ENCODE measurements around the gene NETO1.

The NETO1 gene, protein sequence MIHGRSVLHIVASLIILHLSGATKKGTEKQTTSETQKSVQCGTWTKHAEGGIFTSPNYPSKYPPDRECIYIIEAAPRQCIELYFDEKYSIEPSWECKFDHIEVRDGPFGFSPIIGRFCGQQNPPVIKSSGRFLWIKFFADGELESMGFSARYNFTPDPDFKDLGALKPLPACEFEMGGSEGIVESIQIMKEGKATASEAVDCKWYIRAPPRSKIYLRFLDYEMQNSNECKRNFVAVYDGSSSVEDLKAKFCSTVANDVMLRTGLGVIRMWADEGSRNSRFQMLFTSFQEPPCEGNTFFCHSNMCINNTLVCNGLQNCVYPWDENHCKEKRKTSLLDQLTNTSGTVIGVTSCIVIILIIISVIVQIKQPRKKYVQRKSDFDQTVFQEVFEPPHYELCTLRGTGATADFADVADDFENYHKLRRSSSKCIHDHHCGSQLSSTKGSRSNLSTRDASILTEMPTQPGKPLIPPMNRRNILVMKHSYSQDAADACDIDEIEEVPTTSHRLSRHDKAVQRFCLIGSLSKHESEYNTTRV

DNA sequence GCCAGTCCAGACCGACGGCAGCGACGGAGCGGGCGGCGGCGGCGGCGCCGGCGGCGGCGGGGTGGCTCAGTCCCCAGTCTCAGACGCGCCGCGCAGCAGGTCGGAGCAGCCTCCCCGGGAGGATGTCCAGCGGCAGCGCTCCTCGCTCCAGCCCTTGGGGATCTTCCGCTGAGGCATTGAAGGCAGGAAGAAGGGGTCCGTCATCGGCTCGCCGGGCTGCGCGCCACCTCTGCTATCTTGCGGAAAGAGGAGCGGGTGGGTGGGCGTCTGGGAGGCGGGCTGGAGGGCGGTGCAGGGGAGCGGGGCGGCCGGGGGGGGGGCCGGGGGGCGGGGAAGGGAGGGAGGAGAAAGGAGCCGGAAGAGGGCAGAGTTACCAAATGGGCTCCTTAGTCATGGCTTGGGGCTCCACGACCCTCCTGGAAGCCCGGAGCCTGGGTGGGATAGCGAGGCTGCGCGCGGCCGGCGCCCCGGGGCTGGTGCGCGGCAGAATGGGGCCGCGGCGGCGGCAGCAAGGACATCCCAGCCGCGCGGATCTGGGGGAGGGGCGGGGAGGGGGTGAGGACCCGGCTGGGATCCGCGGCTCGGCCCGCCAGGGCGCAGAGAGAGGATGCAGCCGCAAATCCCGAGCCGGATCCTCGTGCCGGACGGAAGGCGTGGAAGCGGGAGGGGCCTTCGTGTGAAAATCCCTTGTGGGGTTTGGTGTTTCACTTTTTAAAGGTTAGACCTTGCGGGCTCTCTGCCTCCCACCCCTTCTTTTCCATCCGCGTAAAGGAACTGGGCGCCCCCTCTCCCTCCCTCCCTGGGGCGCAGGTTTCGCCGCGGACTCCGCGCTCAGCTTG lies at the start of gene NETO1:
Gene NETO1, minus strand, starts transcription at position 242 of the 839 bp plus-strand sequence. CDS start 696 bp downstream, outside the sequence.
- peak; percentile 44 to 51 for ATAC-seq (replicated peaks)

DNA sequence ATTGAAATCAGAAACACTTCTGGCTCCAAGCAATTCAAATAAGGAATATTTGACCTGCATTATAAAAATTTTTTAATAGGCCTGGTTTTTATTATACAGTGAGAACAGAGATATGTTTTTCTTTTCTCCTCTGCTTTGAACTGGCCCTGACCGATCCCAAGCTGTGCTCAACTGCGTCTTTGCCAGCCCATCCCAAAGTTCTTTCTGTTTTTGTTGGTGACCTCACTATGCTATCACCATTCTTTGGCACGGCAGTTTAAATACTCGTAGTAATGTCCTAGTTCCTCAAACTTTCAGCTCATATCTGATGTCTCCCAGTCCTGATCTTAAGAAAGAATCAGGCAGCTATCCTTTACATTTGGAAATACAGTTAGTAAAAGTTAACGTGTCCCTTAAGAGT lies 42.3 kb upstream of the NETO1 start:
- no peak overlapping the region for H3K4me3 Mint-ChIP-seq
- no peak overlapping the region for H3K27ac Mint-ChIP-seq
- no peaks in the 10 kb centered on the region for H3K27me3 Mint-ChIP-seq
- no peaks in the 10 kb centered on the region for H3K36me3 Mint-ChIP-seq
- DNase-seq (no peak), ATAC-seq (replicated peaks) (no peak)
- H3K4me1 Mint-ChIP-seq, result no peaks in the 10 kb centered on the region
- no peaks in the 10 kb centered on the region for H3K9me3 Mint-ChIP-seq

More for the DNA sequence above, at the start of gene NETO1:
- H3K27ac Mint-ChIP-seq, result peak within 1 kb of the TSS; percentile 95
- H3K9me3 Mint-ChIP-seq, result peaks cover 0 to 6% of the 10 kb centered on the region in 2 donors
- DNase-seq, result peak; percentile 46
- H3K4me3 Mint-ChIP-seq, result peak within 1 kb of the TSS; percentile 85 to 87
- H3K27me3 Mint-ChIP-seq, result peaks cover 12 to 22% of the 10 kb centered on the region in 2 donors
- peaks cover 23 to 30% of the 10 kb centered on the region in 2 donors for H3K36me3 Mint-ChIP-seq
- peaks cover 17 to 26% of the 10 kb centered on the region in 2 donors for H3K4me1 Mint-ChIP-seq

DNA sequence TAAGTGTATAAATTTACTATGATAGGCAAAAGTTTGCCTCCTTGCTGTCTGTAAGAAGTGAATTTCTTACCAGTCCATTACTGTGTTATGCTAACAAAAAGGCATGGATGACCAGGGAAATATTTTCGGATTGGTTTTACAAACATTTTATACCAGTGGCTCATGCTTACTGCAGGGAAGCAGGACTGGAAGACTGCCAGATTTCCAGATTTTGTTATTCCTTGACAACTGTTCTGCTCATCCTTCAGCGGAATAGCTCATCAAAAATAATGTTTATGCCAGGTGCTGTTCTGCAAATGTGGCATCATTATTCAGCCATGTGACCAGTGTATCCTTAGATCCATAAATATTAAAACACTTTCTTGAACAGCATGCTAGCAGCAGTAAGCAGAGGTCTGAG lies 40.4 kb upstream of the NETO1 start:
- Mint-ChIP-seq H3K36me3 (no peaks in the 10 kb centered on the region), H3K27me3 (peaks cover 5 to 6% of the 10 kb centered on the region in 2 donors), H3K27ac (no peak overlapping the region), H3K4me3 (no peak overlapping the region), H3K9me3 (no peaks in the 10 kb centered on the region), H3K4me1 (no peaks in the 10 kb centered on the region)
- no peak for ATAC-seq (replicated peaks)
- DNase-seq, result no peak

DNA sequence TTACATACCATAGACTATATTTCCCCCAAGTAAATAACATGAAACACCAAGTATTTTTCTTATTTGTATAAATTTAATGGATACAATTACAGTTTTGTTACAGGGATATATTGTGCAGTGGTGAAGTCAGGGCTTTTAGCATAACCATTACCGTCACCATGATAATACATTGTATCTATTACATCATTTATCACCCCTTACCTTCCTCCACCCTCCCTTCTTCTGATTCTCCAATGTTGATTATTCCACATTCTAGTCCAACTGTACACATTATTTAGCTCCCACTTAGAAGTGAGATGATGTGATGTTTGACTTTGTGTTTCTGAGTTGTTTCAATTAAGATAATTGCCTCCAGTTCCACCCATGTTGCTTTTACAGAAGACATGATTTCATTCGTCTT lies 35.2 kb upstream of the NETO1 start:
- no peak for DNase-seq

DNA sequence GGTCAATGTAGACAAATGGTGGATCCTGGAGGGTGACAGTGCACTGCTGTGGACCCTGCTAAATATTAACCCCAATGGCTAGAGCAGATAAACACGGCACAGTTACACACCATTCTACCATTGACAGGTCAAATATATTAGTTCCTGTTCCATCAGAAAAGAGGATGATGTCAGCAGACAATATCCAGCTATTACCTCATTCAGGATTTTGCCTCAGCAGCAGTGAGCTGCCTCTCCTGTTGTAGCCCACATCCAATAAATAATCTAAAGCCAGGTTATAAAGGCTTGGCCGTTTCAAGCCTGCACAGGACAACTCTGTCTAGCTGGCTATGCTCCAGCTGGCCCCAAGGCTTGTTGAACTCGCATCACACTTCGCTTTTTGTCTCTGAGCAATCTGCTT lies 31.6 kb upstream of the NETO1 start:
- ATAC-seq (replicated peaks) (no peak), DNase-seq (no peak)
- peaks cover 4% of the 10 kb centered on the region in 2 donors for H3K27me3 Mint-ChIP-seq

More for the DNA sequence above, 35.2 kb upstream of the NETO1 start:
- H3K27me3 Mint-ChIP-seq, result peaks cover 5 to 6% of the 10 kb centered on the region in 2 donors
- no peaks in the 10 kb centered on the region for H3K36me3 Mint-ChIP-seq
- H3K4me3 Mint-ChIP-seq, result no peak overlapping the region
- no peak overlapping the region for H3K27ac Mint-ChIP-seq
- H3K4me1 Mint-ChIP-seq, result no peaks in the 10 kb centered on the region
- ATAC-seq (replicated peaks), result no peak
- H3K9me3 Mint-ChIP-seq, result no peaks in the 10 kb centered on the region

DNA sequence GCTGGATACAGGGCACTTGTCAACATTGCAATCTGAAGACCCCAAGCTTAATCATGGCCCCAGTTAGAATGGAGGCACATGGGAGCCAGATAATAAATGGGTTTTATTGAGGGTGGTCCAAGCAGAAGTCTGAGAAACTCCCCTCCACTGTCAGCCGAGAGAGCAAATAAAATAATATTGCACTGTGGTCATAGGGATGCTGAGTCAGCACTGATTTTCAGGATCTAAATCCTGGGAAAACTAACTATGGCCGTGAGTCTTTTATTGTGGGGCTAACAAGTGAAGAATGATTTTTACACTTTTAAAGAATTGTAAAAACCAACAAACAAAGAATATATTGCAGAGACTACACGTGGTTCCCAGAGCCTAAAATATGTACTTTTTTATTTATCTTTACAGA lies 31.1 kb upstream of the NETO1 start:
- no peak for DNase-seq
- no peak for ATAC-seq (replicated peaks)
- H3K9me3 Mint-ChIP-seq, result peaks cover 5 to 8% of the 10 kb centered on the region in 2 donors
- H3K4me3 Mint-ChIP-seq, result no peak overlapping the region
- peaks cover 3 to 12% of the 10 kb centered on the region in 2 donors for H3K4me1 Mint-ChIP-seq
- H3K27ac Mint-ChIP-seq, result no peak overlapping the region
- peaks cover 2 to 10% of the 10 kb centered on the region in 2 donors for H3K36me3 Mint-ChIP-seq
- no peaks in the 10 kb centered on the region for H3K27me3 Mint-ChIP-seq

More for the DNA sequence above, 31.6 kb upstream of the NETO1 start:
- peaks cover 2 to 10% of the 10 kb centered on the region in 2 donors for H3K36me3 Mint-ChIP-seq
- H3K4me3 Mint-ChIP-seq, result no peak overlapping the region
- H3K27ac Mint-ChIP-seq, result no peak overlapping the region
- peaks cover 5 to 8% of the 10 kb centered on the region in 2 donors for H3K9me3 Mint-ChIP-seq
- peaks cover 3 to 12% of the 10 kb centered on the region in 2 donors for H3K4me1 Mint-ChIP-seq

DNA sequence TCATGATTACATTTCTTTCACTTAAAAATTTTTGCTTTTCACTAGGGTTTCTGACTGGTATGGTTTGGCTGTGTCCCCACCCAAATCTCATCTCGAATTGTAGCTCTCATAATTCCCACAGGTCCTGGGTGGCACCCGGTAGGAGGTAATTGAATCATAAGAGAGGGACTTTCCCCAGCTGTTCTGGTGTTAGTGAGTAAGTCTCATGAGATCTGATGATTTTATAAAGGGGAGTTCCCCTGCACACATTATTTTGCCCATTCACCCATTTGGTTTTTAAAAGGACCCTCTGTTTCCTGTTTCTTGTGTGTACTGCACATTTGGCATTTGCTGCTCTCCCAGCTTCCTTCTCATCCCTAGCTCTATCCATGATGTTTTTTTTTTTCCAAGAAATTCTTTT lies 27.8 kb upstream of the NETO1 start:
- peaks cover 5 to 8% of the 10 kb centered on the region in 2 donors for H3K9me3 Mint-ChIP-seq
- H3K36me3 Mint-ChIP-seq, result peaks cover 2 to 10% of the 10 kb centered on the region in 2 donors
- peak overlapping the region; percentile 62 for H3K27ac Mint-ChIP-seq
- no peak overlapping the region for H3K4me3 Mint-ChIP-seq
- H3K27me3 Mint-ChIP-seq, result no peaks in the 10 kb centered on the region
- DNase-seq, result peak; percentile 41
- peak; percentile 99 for ATAC-seq (replicated peaks)
- H3K4me1 Mint-ChIP-seq, result peaks cover 3 to 12% of the 10 kb centered on the region in 2 donors

DNA sequence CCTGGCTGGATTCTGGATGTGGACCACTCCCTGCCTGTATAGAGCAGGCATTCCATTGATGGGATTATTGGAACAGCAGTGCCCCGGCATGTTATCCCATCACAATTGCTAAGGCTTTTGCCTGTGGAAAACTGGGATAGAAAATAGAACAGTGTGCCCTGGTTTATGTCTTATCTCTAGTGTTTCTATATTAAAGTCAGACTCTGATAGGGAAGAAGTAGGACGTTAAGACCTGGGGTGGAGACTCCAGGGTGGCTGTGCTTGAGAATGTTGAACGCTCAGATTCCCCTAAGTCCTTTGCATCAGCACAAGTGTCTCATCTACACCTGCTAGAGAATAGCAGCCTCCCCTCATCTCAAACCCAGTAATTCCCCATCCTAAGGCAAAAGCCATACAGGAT lies 10.8 kb upstream of the NETO1 start:
- no peak overlapping the region for H3K27ac Mint-ChIP-seq
- ATAC-seq (replicated peaks), result no peak

DNA sequence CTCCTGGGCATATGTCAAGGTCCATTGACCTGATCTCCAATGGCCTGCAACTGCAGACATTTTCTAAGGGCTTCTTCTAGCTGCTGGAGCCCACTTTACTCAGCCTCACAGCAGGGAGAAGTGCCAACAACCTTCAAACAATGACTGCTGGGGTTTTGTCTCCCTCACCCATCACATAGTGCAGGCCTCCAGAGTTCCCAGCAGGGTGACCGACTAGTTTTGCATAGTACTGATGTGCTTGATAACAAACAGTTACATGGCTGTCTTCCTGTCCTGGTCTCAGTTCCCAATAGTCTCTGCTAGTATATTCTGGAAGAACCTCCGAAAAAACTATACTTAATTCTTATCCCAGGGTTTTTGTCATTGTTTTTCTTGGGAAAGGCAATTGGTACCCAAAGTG lies 10.4 kb upstream of the NETO1 start:
- H3K4me1 Mint-ChIP-seq, result peaks cover 0 to 4% of the 10 kb centered on the region in 2 donors
- H3K27ac Mint-ChIP-seq, result no peak overlapping the region
- DNase-seq (no peak), ATAC-seq (replicated peaks) (no peak)
- peaks cover 4 to 7% of the 10 kb centered on the region in 2 donors for H3K36me3 Mint-ChIP-seq
- peaks cover 3 to 8% of the 10 kb centered on the region in 2 donors for H3K9me3 Mint-ChIP-seq
- no peaks in the 10 kb centered on the region for H3K27me3 Mint-ChIP-seq
- H3K4me3 Mint-ChIP-seq, result no peak overlapping the region

More for the DNA sequence above, 10.8 kb upstream of the NETO1 start:
- H3K4me3 Mint-ChIP-seq, result no peak overlapping the region
- H3K27me3 Mint-ChIP-seq, result no peaks in the 10 kb centered on the region
- peaks cover 2 to 8% of the 10 kb centered on the region in 2 donors for H3K4me1 Mint-ChIP-seq
- no peak for DNase-seq
- H3K9me3 Mint-ChIP-seq, result peaks cover 4 to 12% of the 10 kb centered on the region in 2 donors
- peaks cover 8 to 11% of the 10 kb centered on the region in 2 donors for H3K36me3 Mint-ChIP-seq

DNA sequence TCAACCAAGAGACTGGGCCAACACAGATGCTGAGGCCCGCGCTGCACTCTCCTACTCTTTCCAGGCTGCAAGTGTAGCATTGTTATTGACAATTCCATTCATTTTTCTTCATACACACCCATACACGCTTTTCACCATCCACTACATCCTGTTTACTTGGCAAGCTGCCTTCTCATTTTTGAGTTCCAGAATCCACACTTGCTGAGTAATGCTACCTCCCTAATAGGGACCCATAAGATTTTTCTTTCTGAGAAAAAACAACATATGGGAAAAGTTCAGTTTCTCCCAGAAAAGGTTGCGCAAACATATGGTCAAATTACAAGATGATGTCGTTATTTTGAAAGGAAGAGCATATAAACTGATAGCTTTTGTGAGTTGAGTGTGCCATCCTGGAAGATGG lies 3.3 kb upstream of the NETO1 start:
- Mint-ChIP-seq H3K27ac (no peak overlapping the region), H3K27me3 (peaks cover 12 to 16% of the 10 kb centered on the region in 2 donors)

DNA sequence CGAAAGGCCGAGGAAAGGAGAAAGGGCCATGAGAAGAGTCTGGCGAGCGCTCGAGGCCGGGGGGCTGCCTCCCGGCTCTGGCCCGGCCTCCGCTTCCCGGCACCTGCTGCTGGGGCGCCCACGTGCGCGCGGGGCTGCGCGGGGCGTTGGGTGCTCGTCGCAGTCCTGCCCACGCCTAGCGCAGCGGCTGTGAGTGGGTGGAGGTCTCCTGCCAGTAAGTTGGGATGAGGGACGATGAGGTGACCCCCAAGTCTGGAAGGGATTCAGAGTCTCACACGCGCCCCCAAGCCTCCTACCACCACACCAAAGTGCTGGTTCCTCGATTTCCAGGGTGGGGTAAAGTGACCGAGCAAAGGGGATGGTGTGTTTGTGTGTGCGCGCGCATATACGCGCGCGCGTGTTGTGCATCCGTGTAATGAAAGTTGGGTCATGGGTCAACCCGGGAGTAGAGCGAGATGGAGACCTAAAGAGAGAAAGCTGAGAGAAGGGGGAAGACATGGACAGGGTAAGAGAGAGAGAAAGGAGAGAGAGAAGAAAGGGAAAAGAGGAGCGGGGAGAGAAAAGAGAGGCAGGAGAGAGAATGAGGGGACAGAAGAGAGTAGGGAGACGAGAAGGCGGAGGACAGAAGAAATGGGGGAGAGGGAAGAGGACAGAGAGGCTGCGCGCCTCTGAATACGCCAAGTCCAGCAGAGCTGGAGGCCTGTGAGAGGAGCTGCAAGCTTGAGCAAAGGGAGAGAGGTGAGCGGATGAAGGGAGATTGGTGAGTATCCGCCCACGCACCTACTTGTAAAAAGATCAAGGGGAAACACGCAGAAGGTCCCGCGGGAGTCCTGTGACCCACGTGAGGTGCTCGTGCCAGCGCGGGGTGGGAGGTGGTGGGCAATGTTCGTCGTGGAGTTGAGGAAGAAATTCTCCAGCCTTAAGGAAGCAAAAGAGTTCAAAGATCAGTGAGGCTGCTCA lies 1.7 kb upstream of the NETO1 start:
- DNase-seq (peak; percentile 66), ATAC-seq (replicated peaks) (peak; percentile 54 to 61)
- Mint-ChIP-seq H3K36me3 (peaks cover 13 to 18% of the 10 kb centered on the region in 2 donors), H3K4me3 (peak overlapping the region; percentile 81 to 87), H3K4me1 (peaks cover 17 to 26% of the 10 kb centered on the region in 2 donors), H3K27me3 (peaks cover 12 to 16% of the 10 kb centered on the region in 2 donors), H3K9me3 (peaks cover 0 to 6% of the 10 kb centered on the region in 2 donors), H3K27ac (peak overlapping the region; percentile 95)

More for the DNA sequence above, 3.3 kb upstream of the NETO1 start:
- Mint-ChIP-seq H3K36me3 (peaks cover 13 to 18% of the 10 kb centered on the region in 2 donors), H3K4me1 (peaks cover 15 to 26% of the 10 kb centered on the region in 2 donors), H3K4me3 (no peak overlapping the region), H3K9me3 (peaks cover 0 to 6% of the 10 kb centered on the region in 2 donors)
- no peak for DNase-seq
- ATAC-seq (replicated peaks), result no peak

DNA sequence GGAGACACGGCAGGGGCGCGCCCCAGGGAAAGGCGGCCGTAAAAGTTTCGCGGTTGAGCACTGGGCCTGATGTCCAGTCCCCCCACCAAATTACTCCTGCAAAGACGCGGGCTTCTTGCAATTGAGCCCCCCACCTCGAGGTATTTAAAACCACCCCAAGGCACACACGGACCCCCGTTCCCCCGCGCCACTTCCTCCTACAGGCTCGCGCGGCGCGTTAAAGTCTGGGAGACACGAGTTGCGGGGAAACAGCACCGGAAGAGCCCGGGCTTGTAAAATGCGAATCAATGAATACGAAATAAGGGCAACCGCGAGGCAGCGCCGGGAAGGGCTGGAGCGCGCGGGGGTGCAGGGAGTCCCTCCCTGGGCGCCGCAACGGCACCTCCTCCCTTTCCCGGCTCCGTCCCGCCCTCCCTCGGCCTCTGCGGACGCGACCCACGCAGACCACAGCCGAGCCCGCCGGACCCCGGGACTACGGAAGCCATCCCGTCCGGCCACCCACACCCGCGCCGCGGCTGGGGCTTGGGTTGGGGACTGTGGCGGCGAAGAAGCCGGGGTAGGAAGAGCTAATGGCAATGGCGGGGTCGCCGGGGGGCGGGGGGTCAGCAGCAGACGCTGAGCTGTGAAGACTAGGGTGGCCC lies 918 bp upstream of the NETO1 start:
- Mint-ChIP-seq H3K4me1 (peaks cover 17 to 26% of the 10 kb centered on the region in 2 donors), H3K27ac (peak overlapping the region; percentile 95), H3K36me3 (peaks cover 17 to 22% of the 10 kb centered on the region in 2 donors), H3K9me3 (peaks cover 0 to 6% of the 10 kb centered on the region in 2 donors), H3K4me3 (peak overlapping the region; percentile 81 to 87), H3K27me3 (peaks cover 12 to 16% of the 10 kb centered on the region in 2 donors)
- peak; percentile 17 to 20 for ATAC-seq (replicated peaks)
- DNase-seq, result peak; percentile 14

All from stimulated activated naive B cell treated with anti-CD40 and anti-IgM and Interleukin-4, amounts not matched to agents 10 μg/mL and 1 μg/mL and 100 μg/mL, for 72 hours (primary cell).